Measurements from ENCODE around the gene MEIOB.
"Not testable (repeated sequence)": the region's sequence is repeated elsewhere in the genome, so short reads cannot be mapped to it uniquely, and the experiment has no call there.

Gene MEIOB

GRCh38 chr16:1876066-1876465, 4.1 kb upstream of the MEIOB start:
- H3K36me3 Mint-ChIP-seq, H3K9me3 Mint-ChIP-seq, DNase-seq, H3K4me1 Mint-ChIP-seq, H3K27ac Mint-ChIP-seq, H3K4me3 Mint-ChIP-seq: not testable (repeated sequence)
- CTCF ChIA-PET: interaction anchor here (0.9 to 1.0 kb wide), 2 partner anchors 12 to 53 kb away, joined by 3 read pairs; no protein-coding TSS in a partner anchor
- H3K27me3 Mint-ChIP-seq: peaks cover 46% of the 10 kb centered on the region

GRCh38 chr16:1874854-1875253, 2.9 kb upstream of the MEIOB start:
- CTCF ChIA-PET: no interaction called here
- no peak for DNase-seq
- Mint-ChIP-seq H3K36me3 (peaks cover 1% of the 10 kb centered on the region), H3K4me1 (peaks cover 3% of the 10 kb centered on the region), H3K4me3 (no peak overlapping the region), H3K9me3 (peaks cover 2% of the 10 kb centered on the region), H3K27ac (no peak overlapping the region), H3K27me3 (peaks cover 41% of the 10 kb centered on the region)

- H3K4me1 Mint-ChIP-seq: peaks cover 3% of the 10 kb centered on the region
- peaks cover 2% of the 10 kb centered on the region for H3K9me3 Mint-ChIP-seq
- peaks cover 1% of the 10 kb centered on the region for H3K36me3 Mint-ChIP-seq
- peaks cover 30% of the 10 kb centered on the region for H3K27me3 Mint-ChIP-seq
- no peak overlapping the region for H3K27ac Mint-ChIP-seq
- CTCF ChIA-PET: no interaction called here
- H3K4me3 Mint-ChIP-seq: no peak overlapping the region
- no peak for DNase-seq
Measured at GRCh38 chr16:1870365-1871082, 1.4 kb downstream of the MEIOB start.

- peaks cover 28% of the 10 kb centered on the region for H3K27me3 Mint-ChIP-seq
- no peak overlapping the region for H3K4me3 Mint-ChIP-seq
- DNase-seq: no peak
- H3K27ac Mint-ChIP-seq: no peak overlapping the region
- no peaks in the 10 kb centered on the region for H3K9me3 Mint-ChIP-seq
- no peaks in the 10 kb centered on the region for H3K4me1 Mint-ChIP-seq
- CTCF ChIA-PET: interaction anchor here (0.7 to 1.3 kb wide), 3 partner anchors 13 to 63 kb away, joined by 3 read pairs; no protein-coding TSS in a partner anchor
- no peaks in the 10 kb centered on the region for H3K36me3 Mint-ChIP-seq
Measured at GRCh38 chr16:1865902-1866690, 5.9 kb downstream of the MEIOB start.

GRCh38 chr16:1863681-1864460, 8.1 kb downstream of the MEIOB start:
- Mint-ChIP-seq H3K9me3 (no peaks in the 10 kb centered on the region), H3K27ac (no peak overlapping the region), H3K36me3 (no peaks in the 10 kb centered on the region), H3K4me1 (no peaks in the 10 kb centered on the region), H3K4me3 (no peak overlapping the region), H3K27me3 (peaks cover 38% of the 10 kb centered on the region)
- DNase-seq: no peak
- CTCF ChIA-PET: interaction anchor here (0.5 to 1.7 kb wide), 5 partner anchors 12 to 67 kb away, joined by 3 to 8 read pairs (median 3); no protein-coding TSS in a partner anchor

GRCh38 chr16:1862394-1862793, 9.6 kb downstream of the MEIOB start:
- H3K4me1 Mint-ChIP-seq: no peaks in the 10 kb centered on the region
- peaks cover 47% of the 10 kb centered on the region for H3K27me3 Mint-ChIP-seq
- CTCF ChIA-PET: interaction anchor here (1.2 to 1.7 kb wide), 2 partner anchors 67 to 68 kb away, joined by 3 to 8 read pairs; no protein-coding TSS in a partner anchor

GRCh38 chr16:1861730-1862129, 10.2 kb downstream of the MEIOB start:
- Mint-ChIP-seq H3K4me3 (no peak overlapping the region), H3K4me1 (peaks cover 3% of the 10 kb centered on the region), H3K27me3 (peaks cover 50% of the 10 kb centered on the region), H3K36me3 (no peaks in the 10 kb centered on the region), H3K9me3 (no peaks in the 10 kb centered on the region), H3K27ac (no peak overlapping the region)
- CTCF ChIA-PET: interaction anchor here (1.7 kb wide), 1 partner anchor 67 kb away, joined by 8 read pairs; no protein-coding TSS in a partner anchor
- no peak for DNase-seq

More at GRCh38 chr16:1862394-1862793, 9.6 kb downstream of the MEIOB start:
- Mint-ChIP-seq H3K9me3 (no peaks in the 10 kb centered on the region), H3K36me3 (no peaks in the 10 kb centered on the region), H3K4me3 (no peak overlapping the region), H3K27ac (no peak overlapping the region)
- DNase-seq: no peak

GRCh38 chr16:1859650-1860049, 12.3 kb downstream of the MEIOB start:
- no peaks in the 10 kb centered on the region for H3K36me3 Mint-ChIP-seq
- CTCF ChIA-PET: no interaction called here
- peaks cover 16% of the 10 kb centered on the region for H3K4me1 Mint-ChIP-seq
- H3K4me3 Mint-ChIP-seq: no peak overlapping the region
- H3K27me3 Mint-ChIP-seq: peaks cover 39% of the 10 kb centered on the region
- DNase-seq: no peak
- H3K27ac Mint-ChIP-seq: no peak overlapping the region
- H3K9me3 Mint-ChIP-seq: no peaks in the 10 kb centered on the region

GRCh38 chr16:1858189-1858865, 13.6 kb downstream of the MEIOB start:
- H3K27me3 Mint-ChIP-seq: peaks cover 27% of the 10 kb centered on the region
- H3K27ac Mint-ChIP-seq: no peak overlapping the region
- DNase-seq: no peak
- CTCF ChIA-PET: interaction anchor here (0.7 kb wide), 1 partner anchor 45 kb away, joined by 3 read pairs; no protein-coding TSS in a partner anchor
- H3K4me1 Mint-ChIP-seq: peaks cover 18% of the 10 kb centered on the region
- no peaks in the 10 kb centered on the region for H3K9me3 Mint-ChIP-seq
- H3K36me3 Mint-ChIP-seq: no peaks in the 10 kb centered on the region
- no peak overlapping the region for H3K4me3 Mint-ChIP-seq

- Mint-ChIP-seq H3K9me3 (no peaks in the 10 kb centered on the region), H3K4me1 (peaks cover 18% of the 10 kb centered on the region), H3K4me3 (no peak overlapping the region), H3K36me3 (no peaks in the 10 kb centered on the region), H3K27ac (no peak overlapping the region), H3K27me3 (peaks cover 22% of the 10 kb centered on the region)
- CTCF ChIA-PET: no interaction called here
- DNase-seq: no peak
Measured at GRCh38 chr16:1857433-1858097, 14.4 kb downstream of the MEIOB start.

- CTCF ChIA-PET: no interaction called here
- Mint-ChIP-seq H3K27me3 (peaks cover 10% of the 10 kb centered on the region), H3K4me3 (no peak overlapping the region), H3K27ac (no peak overlapping the region), H3K36me3 (no peaks in the 10 kb centered on the region), H3K4me1 (peaks cover 15% of the 10 kb centered on the region), H3K9me3 (no peaks in the 10 kb centered on the region)
- DNase-seq: no peak
Measured at GRCh38 chr16:1851793-1852192, 20.2 kb downstream of the MEIOB start.

- H3K4me3 Mint-ChIP-seq: no peak overlapping the region
- H3K36me3 Mint-ChIP-seq: no peaks in the 10 kb centered on the region
- peaks cover 15% of the 10 kb centered on the region for H3K27me3 Mint-ChIP-seq
- CTCF ChIA-PET: no interaction called here
- no peaks in the 10 kb centered on the region for H3K9me3 Mint-ChIP-seq
- H3K27ac Mint-ChIP-seq: no peak overlapping the region
- DNase-seq: no peak
- peaks cover 15% of the 10 kb centered on the region for H3K4me1 Mint-ChIP-seq
Measured at GRCh38 chr16:1850981-1851380, 21.0 kb downstream of the MEIOB start.

- CTCF ChIA-PET: no interaction called here
- no peaks in the 10 kb centered on the region for H3K9me3 Mint-ChIP-seq
- H3K4me1 Mint-ChIP-seq: no peaks in the 10 kb centered on the region
- no peak overlapping the region for H3K27ac Mint-ChIP-seq
- H3K36me3 Mint-ChIP-seq: no peaks in the 10 kb centered on the region
- DNase-seq: no peak
- H3K27me3 Mint-ChIP-seq: peaks cover 19% of the 10 kb centered on the region
- H3K4me3 Mint-ChIP-seq: no peak overlapping the region
Measured at GRCh38 chr16:1846416-1846815, 25.5 kb downstream of the MEIOB start.

Measured in activated naive CD4-positive, alpha-beta T cell treated with anti-CD3 and anti-CD28 coated beads, Interleukin-2, amount 10 ng/mL, durations not matched to agents 7 days and 5 days (primary cell).